ENCODE measurements around the gene DLGAP1.

DLGAP1 gene

DNA sequence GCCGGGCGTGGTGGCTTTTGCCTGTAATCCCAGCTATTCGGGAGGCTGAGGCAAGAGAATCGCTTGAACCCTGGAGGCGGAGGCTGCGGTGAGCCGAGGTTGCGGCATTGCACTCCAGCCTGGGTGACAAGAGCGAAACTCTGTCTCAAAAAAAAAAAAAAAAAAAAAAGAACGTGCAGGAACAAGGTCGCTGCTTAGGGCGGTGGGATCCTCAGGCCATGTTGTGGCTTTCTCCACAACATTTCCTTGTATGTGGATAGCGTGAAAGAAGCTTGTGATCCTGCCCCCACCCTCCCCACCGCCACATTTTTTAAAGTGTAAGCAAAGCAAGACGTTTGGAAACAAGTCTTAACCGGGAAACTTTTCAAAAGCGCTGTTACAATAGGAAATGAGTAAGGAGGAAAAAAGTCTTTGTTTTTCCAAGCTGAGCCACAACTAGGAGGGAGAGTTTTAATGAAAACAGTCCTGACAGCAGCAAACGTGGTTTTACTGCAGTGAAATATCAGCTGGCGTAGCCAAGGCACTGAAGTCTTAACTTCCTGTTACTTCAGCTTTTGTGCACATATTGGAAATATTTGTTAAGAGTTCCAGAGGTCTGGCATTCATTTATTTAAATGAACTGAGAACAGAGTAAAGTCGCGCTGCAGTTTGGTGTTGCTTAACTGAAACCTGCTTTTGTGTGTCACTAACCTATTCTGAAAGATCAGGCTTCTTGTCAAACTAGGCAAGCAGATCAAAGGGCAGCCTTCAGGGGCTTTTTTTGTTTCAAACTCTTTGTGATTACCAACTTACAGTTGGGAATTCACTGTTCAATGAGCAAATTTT lies 1001.4 kb downstream of the DLGAP1 start:
- peak; percentile 20 for DNase-seq

DNA sequence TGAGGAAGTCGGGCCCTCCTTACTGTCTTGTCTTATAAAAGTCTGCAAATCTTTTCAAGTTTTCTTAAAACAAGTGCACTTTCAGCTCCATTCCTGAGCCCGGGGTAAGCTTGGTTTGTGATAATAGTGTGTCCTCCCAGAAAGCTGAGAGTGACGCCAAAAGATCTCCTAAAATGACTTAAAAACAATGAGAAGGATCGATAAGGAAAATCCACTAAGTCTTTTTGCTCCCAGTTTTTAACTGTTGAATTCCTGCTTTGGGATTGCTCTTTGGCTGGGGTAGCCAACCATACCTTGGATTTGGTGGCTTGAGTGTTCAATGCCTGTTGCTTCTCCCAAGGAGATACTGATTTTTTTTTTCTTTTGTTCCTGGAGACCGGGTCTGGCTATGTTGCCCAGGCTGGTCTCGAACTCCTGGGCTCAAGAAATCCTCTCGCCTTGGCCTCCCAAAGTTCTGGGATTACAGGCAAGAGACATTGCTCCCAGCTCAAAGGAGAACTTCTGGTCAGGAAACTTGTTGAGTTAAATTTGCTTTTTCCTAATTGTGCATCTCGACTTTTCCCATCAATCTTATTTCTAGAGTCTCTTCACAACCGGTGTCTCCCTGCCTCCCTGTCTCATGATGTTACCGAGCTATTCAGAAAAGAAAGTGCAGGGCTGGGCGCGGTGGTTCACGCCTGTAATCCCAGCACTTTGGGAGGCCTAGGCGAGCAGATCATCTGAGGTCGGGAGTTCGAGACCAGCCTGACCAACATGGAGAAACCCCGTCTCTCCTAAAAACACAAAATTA lies 1002.2 kb downstream of the DLGAP1 start:
- DNase-seq: no peak

GRCh38 chr18:3451989-3452749 lies 1002.9 kb downstream of the DLGAP1 start:
- peak; percentile 36 for DNase-seq

GRCh38 chr18:3451183-3451988 lies 1003.7 kb downstream of the DLGAP1 start:
- DNase-seq: peak; percentile 82

DNA sequence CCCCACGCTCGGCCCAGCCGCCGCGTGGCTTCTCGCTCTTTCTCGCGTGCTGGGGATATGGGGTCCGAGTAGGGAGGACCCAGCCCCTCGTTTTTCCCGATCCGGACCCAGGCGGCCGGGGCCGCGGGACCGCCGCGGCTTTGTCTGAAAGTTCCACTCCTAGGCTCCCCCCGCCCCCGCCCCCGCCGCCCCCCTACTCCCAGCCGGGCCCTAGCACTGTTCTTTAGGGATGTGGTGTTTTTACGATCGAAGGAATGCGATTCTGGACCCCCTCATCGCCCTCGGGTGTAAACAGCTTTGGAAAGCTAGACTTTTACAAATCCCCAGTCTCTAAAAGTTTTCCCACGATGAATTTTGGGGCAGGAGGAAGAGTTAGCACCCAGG lies 1004.3 kb downstream of the DLGAP1 start:
- no peak for DNase-seq

DNA sequence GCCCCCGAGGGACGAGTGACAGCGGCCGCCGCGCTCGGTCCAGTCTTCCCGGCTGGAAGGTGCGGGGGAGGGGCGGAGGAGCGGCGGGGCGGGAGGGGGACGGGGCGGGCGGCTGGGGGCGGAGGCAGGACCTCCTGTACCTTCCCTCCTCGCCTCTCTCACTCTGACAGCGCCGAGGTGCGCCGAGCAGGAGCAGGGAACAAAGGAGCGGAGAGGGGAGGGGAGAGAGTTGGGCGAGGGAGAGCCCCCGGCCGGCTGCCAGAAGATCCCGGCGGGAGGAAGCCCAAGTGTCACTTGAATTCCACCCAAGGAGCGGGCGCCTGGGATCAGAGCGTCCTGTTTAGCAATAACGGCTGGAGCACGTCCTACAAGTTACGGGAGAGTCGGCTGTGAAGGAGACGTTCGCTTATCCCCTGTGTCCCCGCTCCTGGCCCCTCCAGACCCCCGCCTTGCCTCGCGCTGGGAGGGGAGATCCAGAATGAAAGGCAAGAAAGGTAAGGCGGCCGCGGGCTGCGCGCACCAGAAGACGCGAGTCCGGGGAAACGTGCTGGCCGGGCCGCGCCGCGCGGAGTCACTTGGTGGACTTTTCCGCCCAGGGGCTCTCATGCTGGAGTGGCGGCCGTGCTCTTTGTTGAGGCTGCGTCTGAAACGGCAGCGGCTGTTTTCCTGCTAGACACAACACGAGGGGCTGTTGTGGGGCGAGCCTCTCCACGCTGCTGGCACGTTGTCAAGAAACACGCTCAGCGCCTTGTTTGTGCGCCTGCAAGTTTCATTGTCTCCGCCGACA lies 1004.9 kb downstream of the DLGAP1 start, which contains the start of gene TGIF1:
Gene TGIF1 (plus strand): TSS at position 161 of the 787 bp plus-strand sequence. CDS start 318 bp downstream, at position 479.
- DNase-seq: peak; percentile 82

GRCh38 chr18:3449512-3450011 lies 1005.5 kb downstream of the DLGAP1 start:
- peak; percentile 80 for DNase-seq

DNA sequence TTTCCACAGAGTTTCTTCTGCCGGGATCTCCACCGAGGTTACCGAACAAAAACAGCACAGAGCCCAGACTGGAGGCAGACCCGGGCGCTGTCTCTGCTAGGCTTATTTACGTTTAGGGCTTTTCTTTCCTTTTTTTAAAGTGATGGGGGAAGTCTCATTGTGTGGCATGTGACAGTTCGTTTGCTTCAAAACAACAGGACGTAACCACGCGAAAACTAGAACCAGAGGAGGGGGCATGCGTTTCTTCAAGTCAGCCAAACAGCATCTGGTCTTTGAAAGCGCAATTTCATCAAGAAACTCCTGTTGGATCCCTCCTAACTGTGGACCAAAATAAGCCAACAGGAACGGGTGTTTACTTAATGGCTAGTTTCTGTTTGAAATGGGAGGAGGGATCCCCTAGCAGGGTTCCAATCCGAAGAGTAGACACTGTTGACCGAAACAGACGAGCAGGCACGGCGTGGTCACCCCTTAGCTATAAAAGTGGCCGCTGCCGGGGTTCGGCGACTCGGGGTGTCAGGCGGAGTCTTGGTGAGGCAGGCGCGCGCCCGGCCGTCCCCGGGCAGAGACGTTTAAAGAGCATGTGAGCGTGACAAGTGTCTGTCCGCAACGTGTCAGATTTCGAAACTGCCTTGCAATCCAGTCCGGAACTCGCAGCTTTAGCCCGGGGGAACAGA lies 1006.1 kb downstream of the DLGAP1 start:
- peak; percentile 67 for DNase-seq

- DNase-seq: peak; percentile 87
Observed at GRCh38 chr18:3447895-3448837, 1006.9 kb downstream of the DLGAP1 start.

- no peak for DNase-seq
Observed at GRCh38 chr18:3447068-3447894, 1007.8 kb downstream of the DLGAP1 start.
